Forelimb muscle (tissue), 1 donor: ENCODE measurements around the gene GZMM. TPM values are rescaled to one million over a fixed set of nuclear protein-coding genes. Genes with fewer than 3 reads are reported as not detected.

Experiments used
- DNase-seq: peaks from one replicate; pipeline ENCODE4 v3.0.0-alpha.2; 2013; ENCODE audit warnings: low read depth
- polyA plus RNA-seq: library from polyadenylated mRNA; unstranded; fragments of 120-200 nt; gene quantifications from one replicate; pipeline ENCODE4 v1.2.1, GENCODE V29; 2013; ENCODE audit not compliant: insufficient read length

Gene GZMM
- polyA plus RNA-seq, 1 donor = 0.49 TPM

DNA sequence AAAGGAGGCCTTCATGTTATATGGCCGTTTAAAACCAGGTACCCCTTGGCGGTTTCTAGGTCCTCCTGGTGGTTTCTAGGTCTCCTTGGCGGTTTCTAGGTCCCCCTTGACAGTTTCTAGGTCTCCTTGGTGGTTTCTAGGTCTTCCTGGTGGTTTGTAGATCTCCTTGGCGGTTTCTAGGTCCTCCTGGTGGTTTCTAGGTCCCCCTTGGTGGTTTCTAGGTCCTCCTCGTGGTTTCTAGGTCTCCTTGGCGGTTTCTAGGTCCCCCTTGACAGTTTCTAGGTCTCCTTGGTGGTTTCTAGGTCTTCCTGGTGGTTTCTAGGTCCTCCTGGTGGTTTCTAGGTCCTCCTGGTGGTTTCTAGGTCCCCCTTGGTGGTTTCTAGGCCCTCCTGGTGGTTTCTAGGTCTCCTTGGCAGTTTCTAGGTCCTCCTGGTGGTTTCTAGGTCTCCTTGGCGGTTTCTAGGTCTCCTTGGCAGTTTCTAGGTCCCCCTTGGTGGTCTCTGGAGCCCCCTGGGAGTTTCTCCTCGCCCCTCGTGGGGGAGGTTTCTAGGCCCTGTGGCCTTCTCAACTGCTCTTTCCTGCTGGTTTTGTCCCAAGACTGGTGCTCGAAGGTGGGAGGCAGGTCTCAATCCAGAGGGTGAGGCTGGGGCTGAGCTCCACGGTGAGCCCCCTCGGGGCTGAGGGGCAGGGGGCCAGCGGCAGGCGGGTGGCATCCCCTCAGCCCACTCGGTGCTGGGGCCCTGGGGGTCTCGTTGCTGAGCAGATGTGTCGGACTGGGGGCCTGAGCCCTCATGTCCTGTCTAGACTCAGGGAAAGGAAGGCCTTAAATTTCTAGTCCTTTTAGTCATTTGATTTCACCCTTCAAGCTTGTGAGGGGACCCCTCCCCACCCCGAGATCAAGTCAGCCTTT lies 53.8 kb downstream of the GZMM start:
- DNase-seq = no peak

Other genes with a start within 250 kb of the GZMM start
- gene MIER2, start 199.3 kb upstream of the GZMM start, polyA plus RNA-seq = 28.1 TPM
- gene C2CD4C, start 134.9 kb upstream of the GZMM start, polyA plus RNA-seq = 0.92 TPM
- gene SHC2, start 83.0 kb upstream of the GZMM start, polyA plus RNA-seq = 32.9 TPM
- 7.4 TPM for gene MADCAM1, start 47.6 kb upstream of the GZMM start, polyA plus RNA-seq
- gene TPGS1, start 36.6 kb upstream of the GZMM start, polyA plus RNA-seq = 8.9 TPM
- gene CDC34, start 12.3 kb upstream of the GZMM start, polyA plus RNA-seq = 69.0 TPM
- 210 TPM for gene BSG, start 28.5 kb downstream of the GZMM start, polyA plus RNA-seq
- gene HCN2, start 45.8 kb downstream of the GZMM start, polyA plus RNA-seq = 0.32 TPM
- 36.1 TPM for gene POLRMT, start 89.5 kb downstream of the GZMM start, polyA plus RNA-seq
- 0.20 TPM for gene FGF22, start 95.8 kb downstream of the GZMM start, polyA plus RNA-seq
- gene RNF126, start 119.2 kb downstream of the GZMM start, polyA plus RNA-seq = 27.6 TPM
- 17.8 TPM for gene FSTL3, start 132.3 kb downstream of the GZMM start, polyA plus RNA-seq
- 0.44 TPM for gene PRSS57, start 151.4 kb downstream of the GZMM start, polyA plus RNA-seq
- gene PALM, start 164.9 kb downstream of the GZMM start, polyA plus RNA-seq = 36.5 TPM
- gene MISP, start 207.1 kb downstream of the GZMM start, polyA plus RNA-seq = 0.19 TPM